Fibroblast of upper back skin (primary cell): Measurements from ENCODE around the gene VPS41.

Experiments used
- DNase-seq: peaks from one replicate; pipeline ENCODE4 v3.0.0-alpha.2; 2013

VPS41 gene

DNA sequence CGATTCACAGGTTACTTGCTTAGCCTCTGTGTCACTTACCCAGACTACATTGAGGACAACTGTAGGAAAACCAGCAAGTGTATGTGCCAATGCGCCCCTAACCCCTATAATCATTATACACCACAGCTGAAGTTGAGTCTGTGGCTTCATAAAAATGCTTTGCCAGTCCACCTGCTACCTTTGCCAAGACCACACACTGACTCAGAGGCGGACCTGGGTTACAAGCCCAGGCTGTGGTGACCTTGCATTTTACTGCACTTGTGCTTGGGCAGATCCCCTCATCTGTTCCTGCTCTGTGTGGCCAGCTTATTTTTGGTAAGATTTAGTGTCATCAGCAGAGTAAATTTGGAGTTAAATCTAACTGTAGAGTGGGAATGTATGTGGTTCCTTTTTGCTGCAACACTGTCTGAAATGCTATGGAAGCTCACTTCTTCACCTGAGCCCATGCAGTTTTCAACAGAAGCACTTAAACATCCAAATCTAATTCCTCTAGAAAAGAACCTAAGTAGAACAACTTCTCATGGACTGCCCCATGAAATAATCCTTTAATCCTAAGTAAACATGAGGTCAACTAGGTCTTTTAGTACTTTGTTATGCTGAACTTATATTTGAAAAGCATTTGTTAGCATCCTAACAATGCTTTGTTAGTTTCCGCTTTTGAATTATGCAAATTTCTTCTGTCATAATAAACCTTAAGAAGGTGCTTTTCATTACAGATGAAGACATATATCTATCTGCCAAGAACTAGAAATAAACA lies 181.6 kb downstream of the VPS41 start:
- no peak for DNase-seq

DNA sequence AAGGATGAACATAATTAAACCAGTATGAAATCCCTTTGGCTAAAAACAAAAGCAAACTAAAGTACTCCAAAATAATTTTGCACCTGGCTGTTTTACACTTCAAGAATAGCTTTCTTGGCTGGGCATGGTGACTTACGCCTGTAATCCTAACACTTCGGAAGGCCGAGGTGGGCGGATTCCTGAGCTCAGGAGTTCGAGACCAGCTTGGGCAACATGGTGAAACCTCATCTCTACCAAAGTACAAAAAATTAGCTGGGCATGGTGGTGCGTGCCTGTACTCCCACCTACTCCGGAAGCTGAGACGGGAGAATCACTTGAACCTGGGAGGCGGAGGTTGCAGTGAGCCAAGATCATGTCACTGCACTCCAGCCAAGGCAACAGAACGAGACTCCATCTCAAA lies 185.7 kb downstream of the VPS41 start:
- no peak for DNase-seq

- no peak for DNase-seq
Observed at GRCh38 chr7:38716397-38716796, 192.6 kb downstream of the VPS41 start.

GRCh38 chr7:38709123-38709522 lies 199.9 kb downstream of the VPS41 start:
- no peak for DNase-seq

- DNase-seq: peak; percentile 25
Observed at GRCh38 chr7:38704751-38705150, 204.2 kb downstream of the VPS41 start.

DNA sequence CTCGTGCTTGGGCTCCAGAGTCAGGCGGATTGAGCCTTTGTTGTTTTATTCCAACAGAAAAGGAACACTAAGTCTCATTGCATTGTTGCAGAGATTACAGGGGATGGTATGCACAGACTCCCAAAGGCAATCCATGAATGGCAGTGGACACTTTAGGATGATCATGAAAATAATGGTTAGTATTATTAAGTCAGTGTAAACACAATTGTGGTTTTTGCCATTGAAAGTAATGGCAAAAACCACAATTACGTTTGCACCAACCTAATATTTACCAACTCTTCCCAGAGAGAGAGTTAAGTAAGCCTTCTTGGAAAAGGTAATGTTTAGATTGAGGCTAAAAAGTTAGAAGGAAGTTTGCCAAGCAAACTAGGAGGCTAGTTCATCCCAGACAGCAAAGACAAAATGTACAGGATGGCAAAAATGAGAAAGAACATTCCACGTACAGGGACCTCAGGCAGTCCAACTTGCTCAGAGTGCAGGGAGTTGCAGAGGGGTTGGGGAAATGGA lies 204.9 kb downstream of the VPS41 start:
- DNase-seq: peak; percentile 11

GRCh38 chr7:38703093-38703492 lies 205.9 kb downstream of the VPS41 start:
- no peak for DNase-seq

- no peak for DNase-seq
Observed at GRCh38 chr7:38702002-38702535, 206.9 kb downstream of the VPS41 start.

- peak; percentile 11 for DNase-seq
Observed at GRCh38 chr7:38700116-38700515, 208.9 kb downstream of the VPS41 start.

DNA sequence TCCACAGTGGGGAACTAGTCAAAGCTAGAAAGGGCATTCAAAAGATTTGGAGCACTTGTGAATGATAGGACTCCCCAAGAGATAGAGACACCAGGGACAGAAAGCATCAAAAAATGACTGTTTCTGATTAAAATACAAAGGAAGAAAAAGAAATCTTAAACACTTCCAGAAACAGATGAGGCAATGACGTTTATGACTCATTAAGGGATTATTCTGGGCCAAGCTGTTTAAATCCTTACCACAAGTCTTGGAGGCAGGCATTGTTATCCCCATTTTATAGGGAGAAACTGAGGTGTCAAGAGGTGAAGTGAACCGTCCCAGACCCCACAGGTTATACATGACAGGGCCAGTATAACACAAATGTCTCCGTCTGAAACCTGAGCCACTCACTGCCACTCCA lies 209.5 kb downstream of the VPS41 start:
- peak; percentile 72 for DNase-seq

- no peak for DNase-seq
Observed at GRCh38 chr7:38694326-38694725, 214.7 kb downstream of the VPS41 start.

DNA sequence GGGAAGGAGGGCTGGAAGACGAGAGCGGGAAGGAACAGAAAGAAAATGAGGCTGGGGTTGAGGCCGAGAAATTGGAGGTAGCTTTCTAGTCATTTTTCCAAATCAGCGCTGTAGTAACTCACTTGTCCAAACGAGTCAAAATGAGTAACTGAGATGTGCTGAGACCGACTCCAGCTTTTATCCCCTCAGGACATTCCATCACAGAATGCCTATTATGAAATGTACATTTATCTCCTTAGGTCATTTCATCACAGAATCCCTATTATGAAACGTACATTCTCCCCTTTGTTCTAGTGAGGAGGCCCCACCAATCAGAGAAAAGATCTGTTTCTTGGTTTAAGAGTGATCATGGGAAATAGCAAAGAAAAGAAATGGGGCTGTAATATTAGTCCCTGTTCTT lies 222.1 kb downstream of the VPS41 start:
- DNase-seq: no peak

DNA sequence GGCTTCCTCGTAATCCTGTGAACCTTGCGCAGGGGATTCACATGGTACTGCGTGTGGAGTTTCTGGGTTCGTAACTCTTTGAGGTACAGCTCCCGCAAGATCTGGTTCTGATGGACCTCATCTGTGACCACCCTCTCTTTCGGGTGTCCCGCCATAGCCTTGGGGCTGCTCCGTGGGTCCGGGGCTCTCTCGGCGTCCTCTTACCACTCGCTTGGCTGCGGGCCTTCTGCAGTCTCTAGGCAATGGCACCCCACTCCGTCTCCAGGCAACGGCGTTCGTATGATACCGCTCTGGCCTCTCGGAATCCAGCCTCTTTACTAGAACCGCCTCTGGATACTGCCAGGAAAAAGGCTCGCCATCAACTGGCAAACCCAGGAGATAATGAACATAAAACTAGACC lies 223.1 kb downstream of the VPS41 start:
- DNase-seq: no peak

DNA sequence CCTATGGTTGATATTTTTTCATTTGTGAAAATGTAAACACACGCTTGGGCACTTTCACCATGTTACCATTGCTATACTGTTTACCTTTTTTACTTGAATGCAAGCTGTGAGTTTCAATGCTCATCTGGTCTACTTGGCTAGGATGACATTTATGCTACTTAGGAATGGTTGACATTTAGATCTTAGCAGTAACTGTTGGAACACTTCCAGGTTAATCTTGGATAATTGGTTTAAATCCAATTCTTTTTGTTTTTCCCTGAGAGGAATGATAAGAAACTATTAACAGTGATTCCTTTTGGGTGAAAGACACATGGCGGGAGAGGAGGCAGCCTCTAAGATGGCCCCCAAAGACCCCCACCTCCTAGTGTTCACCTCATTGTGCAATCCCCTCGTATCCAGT lies 226.4 kb downstream of the VPS41 start:
- no peak for DNase-seq

GRCh38 chr7:38681882-38682281 lies 227.1 kb downstream of the VPS41 start:
- peak; percentile 51 for DNase-seq

DNA sequence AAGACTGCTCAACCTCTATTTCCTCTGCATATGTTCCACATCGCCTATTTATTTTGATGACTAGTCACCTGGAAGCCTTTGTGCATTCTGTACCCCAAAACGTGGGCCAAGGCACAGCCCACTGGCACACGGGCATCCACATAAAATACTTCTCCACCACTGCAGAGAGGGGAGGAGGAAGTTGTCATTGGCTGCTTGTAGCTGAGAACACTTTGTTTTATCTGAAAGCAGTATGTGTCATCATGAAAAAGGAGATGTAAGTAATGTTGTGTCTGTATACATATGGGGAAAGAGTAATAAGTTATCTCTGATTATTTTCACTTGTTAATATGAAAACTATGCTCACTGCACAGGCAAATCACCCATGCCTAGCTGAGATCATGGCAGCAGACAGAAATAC lies 229.6 kb downstream of the VPS41 start:
- DNase-seq: no peak

- DNase-seq: no peak
Observed at GRCh38 chr7:38678698-38679054, 230.3 kb downstream of the VPS41 start.

DNA sequence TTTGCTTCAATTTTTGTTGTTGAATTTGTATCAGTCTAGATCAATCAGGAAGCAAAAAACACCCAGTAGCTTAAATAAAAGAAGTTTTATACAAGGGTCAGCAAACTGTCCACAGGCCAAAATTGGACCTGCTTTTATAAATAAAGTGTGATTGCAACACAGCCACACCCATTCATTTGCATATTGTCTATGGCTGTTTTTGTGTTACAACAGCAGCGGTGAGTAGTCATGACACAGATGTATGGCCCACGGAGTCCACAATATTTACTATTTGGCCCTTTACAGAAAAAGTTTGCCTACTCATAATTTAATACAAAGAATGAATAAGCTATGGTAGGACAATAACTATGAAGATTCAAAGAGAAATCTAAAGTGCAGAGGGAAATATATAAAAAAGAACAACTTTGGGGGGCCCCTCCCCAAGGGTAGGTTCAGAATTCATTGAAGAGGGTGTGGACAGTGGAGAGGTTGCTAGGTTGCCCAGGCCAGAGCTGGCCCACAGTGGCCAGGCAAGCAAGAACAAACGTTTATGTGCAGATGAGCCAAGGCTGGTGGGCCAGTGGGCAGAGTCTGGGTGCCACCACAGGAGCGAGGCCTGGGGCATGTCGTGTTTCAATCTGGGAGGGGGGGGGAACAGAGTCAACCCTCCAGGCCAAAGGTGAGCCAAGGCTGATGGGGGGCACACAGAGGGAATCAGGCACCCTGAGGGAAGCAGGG lies 230.9 kb downstream of the VPS41 start:
- DNase-seq: no peak

DNA sequence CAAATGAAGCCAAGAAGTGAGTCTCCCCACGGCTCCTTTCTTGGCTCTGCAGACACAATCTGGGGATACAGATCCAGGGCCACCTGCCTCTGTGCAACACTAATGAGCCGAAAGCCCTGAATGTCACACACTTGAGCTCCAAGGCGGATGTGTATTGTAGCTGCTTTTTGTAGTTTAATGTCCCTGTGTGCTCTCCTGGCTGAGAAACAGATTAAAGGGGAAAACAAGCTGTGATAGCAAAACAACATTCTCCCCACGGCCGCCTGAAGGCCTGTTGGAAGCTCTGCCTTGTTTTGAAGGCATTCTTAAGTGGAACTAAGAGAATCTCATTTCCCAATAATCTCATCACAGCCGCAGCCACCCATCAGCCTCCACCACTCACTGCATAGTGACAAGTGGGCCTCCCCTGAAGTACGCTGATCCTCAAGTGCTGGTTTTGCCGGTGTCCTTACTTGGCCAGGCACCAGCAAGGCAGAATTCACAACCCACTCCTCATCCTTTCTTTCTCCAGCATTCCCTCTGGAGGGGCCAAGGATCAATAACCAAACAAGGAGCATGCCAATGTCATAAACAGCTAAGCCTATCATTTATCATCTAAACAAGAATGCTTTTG lies 233.4 kb downstream of the VPS41 start:
- DNase-seq: no peak

GRCh38 chr7:38674513-38674912 lies 234.5 kb downstream of the VPS41 start:
- DNase-seq: no peak

DNA sequence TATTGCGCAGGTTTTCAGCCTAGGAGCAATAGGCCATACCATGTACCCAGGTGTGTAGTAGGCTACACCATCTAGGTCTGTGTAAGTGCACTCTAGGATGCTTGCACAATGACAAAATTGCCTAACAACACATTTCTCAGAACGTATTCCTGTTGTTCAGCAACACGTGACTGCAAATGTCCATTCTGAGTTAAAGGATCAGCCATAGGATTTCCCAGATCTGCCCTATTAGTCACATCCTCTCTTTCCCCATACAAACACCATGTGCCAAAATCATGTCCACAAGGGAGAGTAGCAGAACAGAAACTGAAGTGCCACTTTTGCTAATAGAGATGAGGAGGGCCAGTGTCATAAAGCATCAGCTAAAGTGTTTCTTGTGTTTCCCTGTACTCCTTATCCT lies 235.2 kb downstream of the VPS41 start:
- DNase-seq: peak; percentile 80
